Parathyroid adenoma (tissue), 2 donors: ENCODE measurements around the gene SLC25A40.
"Not testable (repeated sequence)": the region's sequence is repeated elsewhere in the genome, so short reads cannot be mapped to it uniquely, and the experiment has no call there.

Experiments
- H2AFZ ChIP-seq: fragments of 300-600 bp; sonication (generic); one replicate; pipeline ENCODE4 v1.7.0; 2017; ENCODE audit warnings: antibody characterized with exemption, mild to moderate bottlenecking
- H3K27ac ChIP-seq: fragments of 300-600 bp; sonication (generic); one replicate; pipeline ENCODE4 v1.7.0; 2017
- H3K27me3 ChIP-seq: fragments of 300-600 bp; sonication (generic); one replicate; pipeline ENCODE4 v1.7.0; 2017; ENCODE audit warnings: low read length; ENCODE audit not compliant: control insufficient read depth, insufficient read depth
- H3K36me3 ChIP-seq: fragments of 300-600 bp; sonication (generic); one replicate; pipeline ENCODE4 v1.7.0; 2017; ENCODE audit warnings: low read length; ENCODE audit not compliant: control insufficient read depth, insufficient read depth
- H3K4me1 ChIP-seq: fragments of 300-600 bp; sonication (generic); one replicate; pipeline ENCODE4 v1.7.0; 2017; ENCODE audit warnings: control low read depth
- H3K4me2 ChIP-seq: fragments of 300-600 bp; sonication (generic); one replicate; pipeline ENCODE4 v1.7.0; 2017; ENCODE audit warnings: low read length
- H3K4me3 ChIP-seq: fragments of 300-600 bp; sonication (generic); one replicate; pipeline ENCODE4 v1.7.0; 2017; ENCODE audit warnings: low read depth, low read length
- H3K79me2 ChIP-seq: fragments of 300-600 bp; sonication (generic); one replicate; pipeline ENCODE4 v1.7.0; 2017; ENCODE audit warnings: control low read depth
- H3K9ac ChIP-seq: fragments of 300-600 bp; sonication (generic); one replicate; pipeline ENCODE4 v1.7.0; 2017; ENCODE audit warnings: mild to moderate bottlenecking
- H3K9me3 ChIP-seq: fragments of 300-600 bp; sonication (generic); one replicate; pipeline ENCODE4 v1.7.0; 2017; ENCODE audit warnings: low read length; ENCODE audit not compliant: control insufficient read depth
- TF ChIP-seq, protein P1 (sequence below): fragments of 300-600 bp; sonication (generic); IDR thresholded peaks from one replicate; pipeline ENCODE4 v1.7.0; 2017; ENCODE audit warnings: antibody characterized with exemption, mild to moderate bottlenecking
- donor health status: primary hyperparathyroidism.

The SLC25A40 gene

DNA sequence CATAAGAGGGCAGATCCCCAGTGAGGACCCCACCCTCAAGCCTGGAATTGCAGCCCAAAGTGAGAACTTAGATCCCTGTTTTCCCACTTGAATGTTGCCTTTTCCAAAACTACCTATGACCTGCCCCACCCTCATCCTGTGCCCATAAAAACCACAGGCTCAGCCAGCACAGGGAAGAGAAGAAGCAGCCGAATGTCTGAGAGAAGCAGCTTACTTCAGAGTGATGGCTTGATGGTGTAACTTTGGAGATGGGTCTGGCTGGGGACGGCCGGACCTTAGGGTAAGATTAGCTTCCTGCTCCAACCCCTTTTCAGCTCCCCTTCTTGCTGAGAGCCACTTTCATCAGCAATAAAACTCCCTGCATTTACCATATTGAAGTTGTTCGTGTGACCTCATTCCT, 5.7 kb downstream of the SLC25A40 start:
- Histone ChIP-seq H3K4me3 (no peak overlapping the region), H3K9me3 (no peaks in the 10 kb centered on the region), H3K4me2 (no peak overlapping the region), H3K27me3 (no peaks in the 10 kb centered on the region), H3K9ac (no peak overlapping the region), H2AFZ (no peak overlapping the region), H3K79me2 (peaks cover 9% of the 10 kb centered on the region), H3K36me3 (no peaks in the 10 kb centered on the region), H3K27ac (no peak overlapping the region), H3K4me1 (no peaks in the 10 kb centered on the region)
- TF ChIP-seq, protein P1, sequence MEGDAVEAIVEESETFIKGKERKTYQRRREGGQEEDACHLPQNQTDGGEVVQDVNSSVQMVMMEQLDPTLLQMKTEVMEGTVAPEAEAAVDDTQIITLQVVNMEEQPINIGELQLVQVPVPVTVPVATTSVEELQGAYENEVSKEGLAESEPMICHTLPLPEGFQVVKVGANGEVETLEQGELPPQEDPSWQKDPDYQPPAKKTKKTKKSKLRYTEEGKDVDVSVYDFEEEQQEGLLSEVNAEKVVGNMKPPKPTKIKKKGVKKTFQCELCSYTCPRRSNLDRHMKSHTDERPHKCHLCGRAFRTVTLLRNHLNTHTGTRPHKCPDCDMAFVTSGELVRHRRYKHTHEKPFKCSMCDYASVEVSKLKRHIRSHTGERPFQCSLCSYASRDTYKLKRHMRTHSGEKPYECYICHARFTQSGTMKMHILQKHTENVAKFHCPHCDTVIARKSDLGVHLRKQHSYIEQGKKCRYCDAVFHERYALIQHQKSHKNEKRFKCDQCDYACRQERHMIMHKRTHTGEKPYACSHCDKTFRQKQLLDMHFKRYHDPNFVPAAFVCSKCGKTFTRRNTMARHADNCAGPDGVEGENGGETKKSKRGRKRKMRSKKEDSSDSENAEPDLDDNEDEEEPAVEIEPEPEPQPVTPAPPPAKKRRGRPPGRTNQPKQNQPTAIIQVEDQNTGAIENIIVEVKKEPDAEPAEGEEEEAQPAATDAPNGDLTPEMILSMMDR, result no peak

GRCh38 chr7:87866533-87866932, 9.6 kb downstream of the SLC25A40 start:
- H3K27ac ChIP-seq, H3K9me3 ChIP-seq, H3K4me3 ChIP-seq, H2AFZ ChIP-seq, H3K9ac ChIP-seq, H3K4me1 ChIP-seq, H3K79me2 ChIP-seq, H3K36me3 ChIP-seq, H3K27me3 ChIP-seq, H3K4me2 ChIP-seq: not testable (repeated sequence)

DNA sequence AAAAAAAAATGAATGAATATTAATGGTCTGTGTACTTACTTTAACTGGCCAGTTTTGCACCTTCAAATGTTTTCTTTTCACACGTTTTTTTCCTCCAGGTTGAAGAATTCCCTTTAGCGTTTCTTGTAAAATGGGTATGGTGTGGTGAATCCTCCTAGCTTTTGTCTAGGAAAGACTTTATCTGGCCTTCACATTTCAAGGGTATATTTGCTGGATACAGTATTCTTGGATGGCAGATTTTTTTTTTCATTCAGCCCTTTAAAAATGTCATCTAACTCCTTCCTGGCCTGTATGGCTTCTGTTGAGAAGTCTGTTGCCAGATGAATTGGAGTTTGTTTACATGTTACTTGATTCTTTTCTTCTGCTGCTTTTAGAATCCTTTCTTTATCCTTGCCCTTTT, 10.1 kb downstream of the SLC25A40 start:
- no peaks in the 10 kb centered on the region for H3K9me3 ChIP-seq
- no peak overlapping the region for H3K4me3 ChIP-seq
- no peak overlapping the region for H2AFZ ChIP-seq
- H3K79me2 ChIP-seq, result peaks cover 9% of the 10 kb centered on the region
- no peaks in the 10 kb centered on the region for H3K27me3 ChIP-seq
- H3K9ac ChIP-seq, result no peak overlapping the region
- no peak overlapping the region for H3K27ac ChIP-seq
- no peak overlapping the region for H3K4me2 ChIP-seq
- TF ChIP-seq, protein P1, result no peak
- no peaks in the 10 kb centered on the region for H3K4me1 ChIP-seq
- no peaks in the 10 kb centered on the region for H3K36me3 ChIP-seq

DNA sequence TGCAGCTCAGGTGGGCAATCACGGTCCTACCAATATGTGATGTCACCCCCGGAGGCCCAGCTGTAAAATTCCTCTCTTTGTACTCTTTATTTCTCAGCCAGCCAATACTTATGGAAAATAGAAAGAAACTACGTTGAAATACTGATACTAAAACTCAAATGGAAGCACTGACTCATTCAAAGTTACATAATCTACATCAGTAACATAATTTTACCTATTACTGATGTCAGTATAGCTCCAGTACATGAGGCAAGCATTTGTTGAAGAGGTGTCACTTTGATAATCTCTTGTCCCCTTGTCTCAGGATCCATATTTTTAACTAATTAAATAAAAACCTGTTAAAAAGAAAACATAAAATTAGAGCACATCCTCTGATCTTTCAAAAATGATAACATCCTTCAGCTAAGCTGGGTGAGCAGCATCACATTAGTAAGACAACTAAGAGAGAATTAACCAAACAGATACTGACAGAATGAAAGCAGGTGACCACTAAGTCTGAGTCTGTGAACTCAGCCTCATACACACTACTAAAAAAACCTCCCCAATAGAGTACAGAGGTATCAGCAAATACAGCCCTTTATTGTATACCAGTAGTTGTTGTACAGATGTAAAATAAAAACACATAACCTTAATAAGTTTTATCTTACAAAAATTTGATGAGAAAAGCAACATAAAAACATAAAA, 17.6 kb downstream of the SLC25A40 start:
- Histone ChIP-seq H3K4me2 (no peak overlapping the region), H2AFZ (no peak overlapping the region), H3K4me3 (no peak overlapping the region), H3K4me1 (no peaks in the 10 kb centered on the region), H3K9ac (no peak overlapping the region), H3K36me3 (no peaks in the 10 kb centered on the region), H3K27ac (no peak overlapping the region), H3K79me2 (no peaks in the 10 kb centered on the region), H3K9me3 (no peaks in the 10 kb centered on the region), H3K27me3 (no peaks in the 10 kb centered on the region)
- TF ChIP-seq, protein P1, result no peak

DNA sequence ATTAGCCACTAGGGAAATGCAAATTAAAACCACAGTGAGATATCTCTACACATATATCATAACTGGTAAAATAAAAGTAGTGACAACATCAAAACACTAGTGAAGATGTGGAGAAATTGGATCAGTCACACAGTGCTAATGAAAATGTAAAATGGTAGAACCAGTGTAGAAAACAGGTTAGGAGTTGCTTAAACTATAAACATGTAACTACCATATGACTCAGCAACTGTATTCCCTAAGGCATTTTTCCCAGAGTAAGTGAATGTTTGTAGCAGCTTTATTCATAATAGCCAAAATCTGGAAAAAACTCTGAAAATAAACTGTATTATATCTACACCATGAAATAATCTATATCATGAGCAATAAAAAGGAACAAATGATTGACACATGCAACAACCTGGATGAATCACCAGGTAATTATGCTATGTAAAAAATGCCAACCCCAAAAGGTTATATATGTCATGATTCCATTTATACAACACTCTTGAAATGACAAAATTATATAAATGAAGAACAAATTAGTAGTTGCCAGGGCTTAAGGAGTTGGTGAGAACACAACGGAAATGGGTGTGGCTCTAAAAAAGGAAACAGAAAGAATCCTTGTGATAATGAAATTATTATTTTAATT, 22.8 kb downstream of the SLC25A40 start:
- H3K27ac ChIP-seq, result no peak overlapping the region
- TF ChIP-seq, protein P1, result no peak
- H3K9me3 ChIP-seq, result no peaks in the 10 kb centered on the region
- no peak overlapping the region for H2AFZ ChIP-seq
- no peaks in the 10 kb centered on the region for H3K79me2 ChIP-seq
- H3K4me3 ChIP-seq, result no peak overlapping the region
- no peaks in the 10 kb centered on the region for H3K36me3 ChIP-seq
- no peaks in the 10 kb centered on the region for H3K4me1 ChIP-seq
- H3K27me3 ChIP-seq, result no peaks in the 10 kb centered on the region
- no peak overlapping the region for H3K4me2 ChIP-seq
- no peak overlapping the region for H3K9ac ChIP-seq
